ENCODE results near the gene BRINP1. TPM values are rescaled to one million over a fixed set of nuclear protein-coding genes. Genes with fewer than 3 reads are reported as not detected.

BRINP1 gene
- total RNA-seq, 2 donors from 2014 or later, result 1.0 TPM; not detected in 1

- H3K4me3 ChIP-seq, result no peak overlapping the region
- DNase-seq (no peak), ATAC-seq (no peak)
- no peak overlapping the region for H3K27ac ChIP-seq
- 44 to 54% methylated on average over 1 of the region's 1 CpG for WGBS, 2 donors
- H3K4me1 ChIP-seq, result no peaks in the 10 kb centered on the region
- H3K36me3 ChIP-seq (replicated peaks in 1 of 2; ENCODE audit: insufficient read depth in 1 of 2, low read depth in 2 of 2), result no peaks in the 10 kb centered on the region
- intact Hi-C loops (cut with DNase I), result no loop called here
- TF ChIP-seq CTCF (IDR thresholded peaks at IDR 0.05), result no peak
- no peak for TF ChIP-seq POLR2A (IDR thresholded peaks at IDR 0.05)
- no peaks in the 10 kb centered on the region for H3K9me3 ChIP-seq
- H3K27me3 ChIP-seq, result no peaks in the 10 kb centered on the region
These were observed 155.8 kb downstream of the BRINP1 start for GRCh38 chr9:119213471-119213870.

- H3K4me3 ChIP-seq, result no peak overlapping the region
- no peak for ATAC-seq
- H3K36me3 ChIP-seq (replicated peaks in 1 of 2; ENCODE audit: insufficient read depth in 1 of 2, low read depth in 2 of 2), result no peaks in the 10 kb centered on the region
- no peak overlapping the region for H3K27ac ChIP-seq
- no peak for DNase-seq
- 72 to 73% methylated on average over 7 of the region's 7 CpGs for WGBS, 2 donors
- TF ChIP-seq POLR2A (IDR thresholded peaks at IDR 0.05), result no peak
- TF ChIP-seq CTCF (IDR thresholded peaks at IDR 0.05), result no peak
- intact Hi-C loops (cut with DNase I), result loop anchor here (10.0 kb wide), 1 partner anchor 63 kb away; no protein-coding TSS in a partner anchor
- H3K9me3 ChIP-seq, result no peaks in the 10 kb centered on the region
- H3K27me3 ChIP-seq, result no peaks in the 10 kb centered on the region
- H3K4me1 ChIP-seq, result no peaks in the 10 kb centered on the region
These were observed 171.2 kb downstream of the BRINP1 start for GRCh38 chr9:119197893-119198607.

- WGBS, 2 donors, result 22 to 31% methylated on average over 2 of the region's 2 CpGs
- no peak for DNase-seq
- intact Hi-C loops (cut with DNase I), result loop anchor here (10.0 kb wide), 1 partner anchor 61 kb away; no protein-coding TSS in a partner anchor
- Histone ChIP-seq H3K27me3 (no peaks in the 10 kb centered on the region), H3K4me3 (no peak overlapping the region), H3K36me3 (replicated peaks in 1 of 2; ENCODE audit: insufficient read depth in 1 of 2, low read depth in 2 of 2) (no peaks in the 10 kb centered on the region), H3K9me3 (no peaks in the 10 kb centered on the region), H3K27ac (no peak overlapping the region), H3K4me1 (no peaks in the 10 kb centered on the region)
- ATAC-seq, result no peak
- no peak for TF ChIP-seq POLR2A (IDR thresholded peaks at IDR 0.05)
- TF ChIP-seq CTCF (IDR thresholded peaks at IDR 0.05), result no peak
These were observed 173.7 kb downstream of the BRINP1 start for GRCh38 chr9:119195521-119195920.

- no peaks in the 10 kb centered on the region for H3K9me3 ChIP-seq
- H3K4me1 ChIP-seq, result no peaks in the 10 kb centered on the region
- intact Hi-C loops (cut with DNase I), result no loop called here
- ATAC-seq (no peak), DNase-seq (no peak)
- no peaks in the 10 kb centered on the region for H3K36me3 ChIP-seq (replicated peaks in 1 of 2; ENCODE audit: insufficient read depth in 1 of 2, low read depth in 2 of 2)
- H3K4me3 ChIP-seq, result no peak overlapping the region
- no peaks in the 10 kb centered on the region for H3K27me3 ChIP-seq
- 58 to 66% methylated on average over 3 of the region's 3 CpGs for WGBS, 2 donors
- TF ChIP-seq POLR2A (IDR thresholded peaks at IDR 0.05) (no peak), CTCF (IDR thresholded peaks at IDR 0.05) (no peak)
- H3K27ac ChIP-seq, result no peak overlapping the region
These were observed 183.9 kb downstream of the BRINP1 start for GRCh38 chr9:119185298-119185697.
